HG02938 (cell line): ENCODE measurements around the gene VSX1.

Experiments
- ATAC-seq: cut with Tn5 transposase; IDR thresholded peaks from one replicate; pipeline ENCODE4 v1.9.1; 2021; ENCODE audit warnings: mild to moderate bottlenecking, moderate library complexity; ENCODE audit not compliant: unreplicated experiment

The VSX1 gene

DNA sequence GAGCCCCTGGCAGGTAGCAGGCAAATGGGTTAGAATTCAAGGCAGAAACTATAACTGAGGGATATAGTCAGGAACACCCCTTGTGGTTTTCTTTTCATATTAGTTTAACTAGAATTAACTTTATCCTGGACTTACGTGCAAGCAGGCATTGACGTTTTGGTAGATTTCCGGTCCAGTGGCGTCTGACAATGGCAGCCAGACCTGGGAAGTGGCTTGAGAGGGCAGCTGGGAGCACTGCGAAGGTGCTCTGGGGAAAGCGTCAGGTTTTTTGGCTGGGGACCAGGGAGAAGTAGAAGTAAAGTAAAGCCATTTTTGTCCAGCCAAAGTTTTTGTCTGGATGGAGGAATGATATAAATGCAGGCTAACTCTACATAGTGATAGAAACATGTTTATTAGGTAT is 15.6 kb downstream of the VSX1 start:
- no peak for ATAC-seq

DNA sequence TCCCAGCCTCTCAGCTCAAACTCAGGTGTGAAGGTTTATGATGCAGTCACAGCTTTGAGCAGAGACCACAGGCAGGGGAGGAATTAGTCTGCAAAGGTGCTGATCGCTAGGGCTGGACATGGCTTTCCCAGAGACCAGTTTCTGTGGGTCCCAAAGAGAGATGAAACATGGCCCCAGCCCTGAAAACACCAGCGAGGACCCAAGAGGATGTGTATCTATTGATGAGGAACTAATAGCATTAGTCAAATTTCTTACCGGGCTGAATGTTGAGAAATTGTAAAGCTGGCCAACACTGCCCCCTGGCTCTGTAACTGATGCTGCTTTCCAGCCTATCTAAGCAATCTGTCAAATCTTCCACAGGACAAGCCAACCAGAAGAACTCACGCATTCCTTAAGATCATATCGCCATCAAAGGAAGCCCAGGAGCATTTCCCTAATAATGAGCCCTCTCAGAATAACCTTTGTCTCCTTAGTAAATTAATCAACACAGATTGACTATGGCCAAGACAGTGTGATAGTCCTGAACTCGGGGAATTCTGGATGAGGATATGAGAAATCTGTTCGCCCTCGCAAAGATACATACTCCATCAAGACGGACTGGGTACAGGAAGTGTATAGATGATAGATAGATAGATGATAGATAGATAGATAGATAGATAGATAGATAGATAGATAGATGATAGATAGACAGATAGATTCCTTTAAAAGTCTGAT is 16.2 kb downstream of the VSX1 start:
- peak; percentile 79 for ATAC-seq

DNA sequence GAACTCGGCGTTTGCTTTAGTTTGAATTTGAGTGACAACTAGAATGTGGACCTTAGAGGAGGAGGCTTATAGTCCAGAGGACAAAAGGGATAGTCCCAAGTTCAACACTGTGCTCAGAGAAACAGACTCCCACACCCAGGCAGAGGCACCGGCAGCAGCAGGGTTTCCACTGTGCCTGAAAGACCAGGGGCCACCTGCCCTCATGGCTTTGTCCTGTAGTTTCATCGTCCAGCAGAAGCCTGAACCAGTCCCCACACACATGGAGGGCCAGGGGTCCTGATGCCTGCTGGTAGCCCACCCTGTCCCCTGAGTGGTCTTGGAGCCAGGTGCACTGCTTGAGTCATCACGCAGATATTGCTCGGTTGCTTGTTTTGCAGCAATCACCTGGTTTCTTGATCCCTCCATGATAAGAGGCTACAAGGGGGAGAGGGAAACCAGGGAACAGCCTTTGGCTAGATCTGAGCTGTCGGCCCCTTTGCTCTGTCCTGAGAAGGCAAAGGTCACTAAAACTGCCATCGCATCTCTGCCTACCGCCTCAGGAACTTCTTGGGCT is 16.8 kb downstream of the VSX1 start:
- ATAC-seq: no peak

DNA sequence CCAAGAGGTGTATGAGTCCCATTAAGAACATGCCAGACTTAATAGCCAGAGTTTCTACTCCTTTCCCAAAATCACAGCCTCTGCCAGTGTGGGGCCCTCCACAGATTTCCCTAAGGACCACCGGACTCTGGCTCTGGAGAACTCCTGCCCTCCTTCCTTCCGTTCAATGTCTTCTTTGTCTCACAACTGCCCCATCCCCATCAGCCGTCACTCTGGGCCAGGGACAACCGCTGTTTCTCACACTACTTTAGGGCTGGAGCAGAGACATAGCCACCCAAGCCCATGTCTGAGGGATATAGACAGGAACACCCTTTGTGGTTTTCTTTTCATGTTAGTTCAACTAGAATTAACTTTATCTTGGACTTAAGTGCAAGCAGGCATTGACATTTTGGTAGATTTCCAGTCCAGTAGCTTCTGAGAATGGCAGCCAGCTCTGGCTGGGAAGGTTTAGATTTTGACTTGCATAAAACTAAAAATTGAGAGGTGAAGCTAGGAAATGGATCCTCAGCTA is 17.3 kb downstream of the VSX1 start:
- no peak for ATAC-seq

DNA sequence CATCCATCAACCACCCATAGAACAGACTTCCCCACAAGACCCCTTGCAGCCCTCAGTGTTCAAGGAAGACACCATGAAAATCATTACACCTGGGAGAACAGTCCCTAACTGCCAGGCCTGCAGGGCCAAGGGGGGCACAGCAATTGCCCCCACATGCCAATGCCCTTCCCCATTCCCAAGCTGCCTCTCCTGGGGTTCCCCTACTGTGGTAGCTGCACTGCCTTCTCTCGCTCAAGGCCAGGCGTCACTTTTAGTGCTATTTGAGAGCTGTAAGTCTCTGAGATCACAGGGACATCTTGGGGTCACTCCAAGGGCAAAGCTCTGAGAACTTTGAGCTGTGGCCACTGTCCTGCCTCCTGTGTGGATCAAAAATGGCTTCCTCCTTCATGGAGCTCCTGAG is 18.0 kb downstream of the VSX1 start:
- ATAC-seq: no peak

DNA sequence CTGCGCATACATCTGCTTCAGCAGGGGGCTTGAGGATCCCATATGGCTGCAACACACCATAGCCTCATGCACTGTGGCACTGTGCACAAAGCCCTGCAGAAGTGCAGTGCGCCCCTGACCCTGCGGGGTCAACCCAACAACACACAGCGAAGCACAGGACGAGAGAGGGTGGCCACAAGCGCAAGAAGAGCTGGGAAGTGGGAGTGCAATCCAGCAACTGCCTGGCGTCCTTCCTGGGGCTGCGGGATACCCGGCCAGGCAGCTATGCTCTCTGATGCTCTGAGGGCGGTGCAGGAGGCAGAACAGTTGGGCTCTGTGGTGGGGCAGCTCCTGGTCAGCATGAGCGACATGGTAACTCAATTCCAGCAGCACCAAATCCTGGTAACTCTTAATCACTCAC is 18.4 kb downstream of the VSX1 start:
- ATAC-seq: no peak

DNA sequence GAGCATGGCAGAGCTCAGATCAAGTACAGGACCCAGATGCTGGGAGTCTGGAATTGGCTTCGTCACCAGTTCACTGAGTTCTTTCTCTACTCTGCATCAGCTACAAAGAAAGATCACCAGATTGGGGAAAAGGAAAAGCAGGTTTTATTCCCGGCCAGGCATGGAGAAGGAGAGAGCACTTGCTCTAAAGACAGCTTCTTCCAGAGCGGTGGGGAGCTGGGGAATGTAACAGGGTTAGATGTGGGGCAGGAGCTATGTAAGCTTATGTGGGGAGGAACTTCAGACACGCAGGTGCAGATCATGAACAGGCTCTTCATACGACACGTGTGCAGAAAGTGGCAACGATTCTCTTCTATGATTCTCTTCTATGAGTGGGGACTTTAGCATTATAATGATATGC is 19.1 kb downstream of the VSX1 start:
- no peak for ATAC-seq

DNA sequence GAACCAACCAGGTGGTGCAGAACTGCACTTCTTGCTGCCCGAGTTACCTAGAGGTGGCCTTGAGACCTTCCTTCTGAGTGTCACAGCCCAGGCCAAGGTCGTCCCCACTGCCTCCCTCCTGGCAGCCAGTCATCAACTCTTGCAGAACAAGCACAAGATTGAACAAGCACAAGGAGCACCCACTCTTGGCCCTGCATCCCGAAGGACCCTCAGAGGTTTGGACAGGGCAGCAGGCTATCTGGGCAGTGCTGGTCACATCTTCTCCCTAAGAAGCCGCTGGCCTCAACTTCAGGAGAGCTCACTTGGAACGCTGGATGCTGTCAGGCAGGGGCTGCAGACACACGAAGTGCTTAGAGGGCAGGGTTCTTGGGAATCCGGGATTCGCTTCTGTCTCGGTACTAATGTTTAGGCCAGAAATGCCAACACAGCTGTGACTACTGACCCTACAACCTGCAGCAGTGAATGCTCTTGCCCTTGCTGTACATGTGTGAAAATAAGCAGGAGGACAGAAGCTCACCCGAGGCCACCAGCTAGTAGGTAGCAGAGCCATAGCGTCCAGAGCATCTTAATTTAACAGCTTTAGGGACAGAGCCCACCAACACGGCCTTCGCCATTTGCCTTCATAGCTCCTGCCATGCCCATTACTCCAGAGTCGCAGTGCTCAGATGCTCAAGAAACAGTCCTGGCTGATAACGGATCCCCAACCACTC is 20.0 kb downstream of the VSX1 start:
- ATAC-seq: no peak

DNA sequence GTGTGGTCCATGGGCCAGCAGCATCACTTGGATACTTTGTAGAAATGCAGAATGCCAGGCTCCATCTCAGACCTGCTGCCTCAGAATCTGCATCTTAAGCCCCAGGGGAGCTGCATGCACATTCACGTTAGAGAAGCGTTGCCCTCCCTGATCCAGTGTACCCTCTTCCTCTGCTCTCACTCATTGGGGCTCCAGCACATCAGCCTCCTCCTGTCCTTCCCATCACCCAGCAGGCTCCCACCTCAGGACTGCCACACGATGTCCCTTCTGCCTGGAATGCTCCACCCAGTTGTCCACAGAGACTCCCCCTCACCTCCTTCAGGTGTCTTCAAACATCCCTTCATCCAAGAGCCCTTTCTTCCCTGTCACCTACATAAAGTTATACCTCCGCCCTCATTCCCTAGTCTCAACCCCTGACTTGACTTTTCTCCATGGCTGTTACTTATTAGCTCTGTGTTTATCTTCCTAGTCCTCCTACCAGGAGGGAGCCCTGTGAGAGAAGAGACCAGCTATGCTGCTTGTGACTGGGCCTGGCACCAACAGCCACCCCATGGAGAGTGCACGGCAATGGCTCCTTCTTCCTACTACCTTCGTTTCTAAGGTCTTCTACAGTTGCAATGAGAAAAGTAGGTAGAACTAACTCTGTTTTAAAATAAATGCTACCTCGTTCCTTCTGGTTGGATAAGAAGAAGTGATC is 20.7 kb downstream of the VSX1 start:
- ATAC-seq: no peak

DNA sequence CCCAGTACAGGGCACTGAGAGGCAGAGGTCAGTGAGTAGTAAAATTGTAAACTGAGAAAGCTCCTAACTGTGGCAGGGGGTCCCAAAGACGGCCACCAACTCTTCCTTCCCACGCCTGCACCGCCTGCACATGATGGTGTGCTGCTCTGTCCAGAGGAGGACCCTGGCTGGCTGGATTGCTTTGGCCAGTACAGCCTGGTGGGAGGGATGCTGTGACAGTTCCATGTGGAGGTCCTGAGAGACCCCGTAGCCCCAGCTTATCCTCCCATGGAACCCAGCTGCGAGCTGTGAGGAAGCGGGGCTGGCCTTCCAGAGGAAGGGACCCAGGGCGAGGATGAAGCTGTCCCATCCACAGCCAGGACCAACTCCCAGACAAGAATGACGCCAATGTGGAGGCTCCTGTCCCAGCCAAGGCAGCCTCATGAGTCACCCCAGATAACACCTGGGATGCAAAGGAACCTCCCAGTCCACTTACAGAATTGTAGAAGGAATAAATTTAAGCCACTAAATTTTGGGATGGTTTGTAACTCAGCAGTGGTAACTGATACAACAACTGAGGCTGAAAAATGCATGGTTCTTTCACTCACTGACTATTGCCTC is 22.0 kb downstream of the VSX1 start:
- no peak for ATAC-seq

DNA sequence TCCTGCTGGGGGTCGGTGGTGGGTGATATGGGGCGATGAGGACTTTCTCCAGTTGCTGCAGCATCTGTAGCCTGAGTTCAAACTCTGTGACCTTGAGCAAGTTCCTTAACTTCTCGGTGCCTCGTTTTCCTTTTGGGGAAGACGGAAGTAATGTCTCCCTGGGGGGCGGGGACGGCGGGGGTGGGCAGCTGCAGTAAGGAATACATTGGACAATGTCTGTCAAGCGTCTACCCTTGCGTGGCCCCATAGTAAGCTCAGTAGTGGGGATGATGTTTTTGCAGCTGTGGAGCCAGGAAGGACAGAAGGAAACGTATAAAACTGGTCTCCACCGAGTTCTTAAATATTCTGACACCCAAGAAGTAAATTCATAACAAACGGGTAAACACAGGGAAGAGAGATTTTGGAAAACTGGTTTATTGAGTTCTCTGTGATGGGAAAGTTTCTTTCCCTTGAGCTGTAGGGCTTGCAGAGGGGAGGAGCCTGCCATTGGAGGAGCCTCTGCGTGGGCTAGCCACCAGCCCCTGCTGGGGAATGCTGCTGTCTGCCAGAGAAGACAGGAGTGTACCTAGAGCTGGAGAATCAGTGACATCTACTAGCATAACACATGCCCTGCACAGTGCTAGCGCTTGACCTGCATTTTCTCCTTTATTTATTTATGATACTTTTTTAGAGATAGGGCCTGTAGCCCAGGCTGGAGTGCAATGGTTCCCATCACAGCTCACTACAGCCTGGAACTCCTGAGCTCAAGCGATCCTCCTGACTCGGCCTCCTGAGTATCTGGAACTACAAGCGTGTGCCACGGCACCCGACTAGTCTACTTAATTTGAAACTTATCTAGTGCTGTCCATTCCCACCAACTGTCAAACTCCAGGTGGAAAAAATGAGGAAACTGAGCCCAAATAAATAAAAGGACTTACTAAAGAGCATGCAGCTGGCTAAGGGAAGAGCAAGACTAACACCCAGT is 22.8 kb downstream of the VSX1 start:
- no peak for ATAC-seq

DNA sequence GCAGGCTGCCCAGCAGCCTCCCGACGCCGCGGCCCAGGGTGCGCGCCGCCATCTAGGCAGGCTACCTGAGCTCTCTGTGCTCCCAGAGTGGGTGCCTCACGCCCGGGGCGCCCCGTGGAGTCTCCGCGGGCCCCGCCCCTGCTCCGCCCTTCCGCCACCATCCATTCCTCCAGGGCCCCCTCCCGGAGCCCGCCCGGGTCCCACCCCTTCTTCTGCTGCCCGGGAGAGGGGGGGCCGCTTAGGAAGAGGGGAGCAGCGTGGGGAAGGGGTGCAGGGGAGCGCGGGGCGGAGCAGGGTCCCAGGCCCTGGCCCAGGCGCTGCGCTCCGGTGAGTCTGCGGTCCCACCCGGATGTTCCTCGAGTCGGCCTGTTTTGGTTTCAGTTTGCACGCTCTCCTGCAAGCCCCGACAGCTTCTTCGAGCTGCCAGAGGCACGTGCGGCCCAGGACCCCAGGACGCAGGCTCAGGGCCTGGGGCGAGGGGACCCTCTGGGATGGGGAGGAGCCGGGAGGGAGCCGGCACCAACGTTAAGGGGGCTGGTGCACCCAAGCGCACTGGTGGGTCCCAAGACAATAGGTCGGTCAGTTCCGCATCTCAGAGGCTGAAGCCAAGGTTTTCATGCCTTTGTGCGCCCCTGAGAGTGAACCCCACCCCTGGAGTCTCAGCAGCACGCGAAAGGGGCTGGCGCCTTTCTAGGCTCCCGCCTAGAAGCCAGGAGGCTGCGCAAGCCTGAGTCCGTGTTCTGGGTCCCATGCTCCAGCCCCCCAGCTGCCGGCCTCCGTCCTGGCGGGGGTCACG is 23.7 kb downstream of the VSX1 start, which contains the start of gene ACSS1:
Gene ACSS1 (minus strand): TSS at position 89 of the 796 bp plus-strand sequence. CDS start 37 bp downstream, at position 52.
- peak; percentile 65 for ATAC-seq

DNA sequence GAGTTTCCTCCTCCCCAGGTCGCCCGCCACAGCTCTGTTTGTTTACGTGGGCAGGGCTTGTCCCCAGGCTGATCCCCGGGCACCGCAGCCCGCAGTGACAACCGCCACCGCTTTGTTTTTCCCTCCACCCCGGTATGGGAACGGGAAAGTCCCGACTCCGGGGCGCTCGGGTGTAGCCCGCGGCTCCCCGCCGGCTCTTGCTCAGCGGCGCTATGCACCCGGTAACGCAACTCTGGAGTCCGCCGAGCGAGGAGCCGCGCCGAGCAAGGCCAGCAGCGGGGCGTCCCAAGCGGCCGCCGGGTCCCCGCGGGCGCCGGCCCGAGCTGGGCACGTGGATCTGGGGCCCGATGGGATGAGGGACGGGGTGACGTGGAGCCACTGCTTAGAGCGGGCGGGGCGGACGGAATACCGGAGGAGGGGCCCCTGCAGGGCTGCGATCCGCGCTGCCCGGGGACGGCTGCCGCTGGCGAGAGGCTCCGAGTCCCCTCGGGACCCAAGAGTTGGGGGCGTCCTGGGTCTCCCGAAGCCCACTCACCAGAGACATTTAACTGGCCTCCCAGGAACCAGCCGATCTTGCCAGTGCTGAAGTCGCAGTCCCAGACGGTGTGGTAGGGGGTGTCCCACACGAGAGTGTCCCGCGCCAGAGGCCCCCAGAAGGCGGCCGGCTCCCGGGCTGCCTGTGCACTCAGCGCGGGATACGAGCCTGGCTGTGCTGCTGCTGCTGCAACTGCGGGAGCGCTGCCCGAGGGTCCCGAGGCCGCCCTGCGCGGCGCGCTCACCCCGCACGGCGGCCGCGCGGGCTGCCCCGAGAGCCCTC is 24.5 kb downstream of the VSX1 start:
- ATAC-seq: peak; percentile 20

DNA sequence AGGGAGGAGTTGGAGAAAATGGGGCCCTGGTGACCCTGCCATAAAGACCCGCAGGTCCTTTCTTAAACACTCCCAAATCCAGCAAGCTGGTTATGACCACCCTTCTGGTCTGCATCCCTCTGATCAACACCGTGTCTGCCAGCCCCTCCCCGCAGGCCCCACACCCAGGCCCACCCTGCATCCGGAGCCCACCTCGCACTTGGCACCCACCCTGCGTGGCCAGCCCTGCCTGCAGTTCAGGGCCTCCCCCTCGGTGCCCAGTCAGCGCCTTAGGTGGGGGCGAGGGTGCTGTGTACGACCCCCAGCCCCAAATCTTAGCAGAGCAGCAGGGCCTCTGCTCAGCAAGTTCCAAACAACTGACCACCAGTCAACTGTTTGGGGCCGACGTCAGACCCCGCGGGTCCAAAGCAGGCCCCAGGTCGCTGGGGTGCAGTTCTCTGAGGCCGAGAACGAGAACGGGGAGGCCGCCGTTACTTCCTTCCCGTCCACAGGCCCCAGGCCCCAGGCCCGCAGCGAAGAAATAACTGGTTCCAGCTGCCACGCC is 25.2 kb downstream of the VSX1 start:
- ATAC-seq: peak; percentile 28

DNA sequence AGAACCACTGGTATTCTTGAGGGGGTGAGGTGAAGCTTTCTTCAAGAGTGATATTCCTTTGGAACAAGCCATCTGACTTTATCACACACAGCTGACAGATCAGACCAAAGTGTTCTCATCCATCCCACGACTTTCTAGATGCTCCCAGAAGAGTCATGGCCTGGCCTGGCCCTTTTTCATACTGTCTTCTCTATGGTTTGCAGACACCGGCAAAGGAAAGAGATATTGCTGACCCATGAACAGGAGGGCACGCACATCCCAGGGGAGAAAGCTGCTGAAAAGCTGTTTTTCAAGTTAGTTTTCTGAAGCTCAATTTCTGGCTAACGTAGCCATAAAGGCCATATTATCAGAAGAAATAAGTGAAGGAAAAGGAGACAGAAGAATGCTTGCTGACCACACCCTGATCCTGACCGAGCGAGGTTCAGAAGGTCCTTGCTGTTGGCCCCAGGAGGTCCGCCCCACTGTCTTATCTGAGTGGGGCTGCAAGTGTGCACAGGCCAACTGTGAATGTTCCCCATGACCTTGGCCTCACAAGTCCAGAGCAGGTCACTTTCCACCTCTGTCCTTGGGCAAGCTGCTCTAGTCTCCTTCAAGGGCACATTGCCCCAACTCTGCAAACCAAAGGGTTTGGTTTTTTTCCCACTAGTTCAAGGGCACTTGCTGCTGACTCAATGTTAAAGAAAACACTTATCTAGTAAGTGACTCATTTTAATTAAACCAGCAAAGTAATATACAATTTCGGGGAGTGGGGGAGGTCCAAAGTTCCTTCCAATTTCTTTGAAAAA is 26.0 kb downstream of the VSX1 start:
- no peak for ATAC-seq

DNA sequence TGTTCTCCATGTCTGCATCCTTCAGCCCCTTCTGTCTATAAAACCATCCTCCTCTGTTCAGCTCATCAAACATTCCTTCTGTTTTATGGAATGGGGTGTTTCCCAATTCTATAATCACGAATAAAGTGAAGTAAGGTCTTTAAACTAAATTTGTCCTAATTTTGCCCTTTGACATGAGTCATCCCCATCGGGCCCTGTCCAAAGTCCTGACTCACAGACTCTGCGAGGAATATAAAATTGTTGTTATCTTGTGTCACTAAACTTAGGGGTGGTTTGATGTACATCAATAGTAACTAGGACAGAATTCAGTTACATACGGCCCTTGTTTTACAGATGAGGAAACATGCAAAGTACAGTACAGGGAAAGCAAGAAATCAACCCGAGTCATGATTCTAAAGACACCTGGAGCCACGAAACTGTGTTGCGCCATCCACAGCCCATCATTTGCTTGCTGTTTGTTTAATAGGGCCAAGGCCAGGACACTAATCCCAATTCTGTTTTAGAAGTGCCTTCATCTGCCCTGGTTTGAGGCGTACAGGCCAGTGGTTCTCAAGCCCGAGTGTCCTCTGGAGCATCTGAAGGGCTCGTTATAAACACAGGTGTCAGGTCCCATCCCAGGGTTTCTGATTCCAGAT is 26.8 kb downstream of the VSX1 start:
- no peak for ATAC-seq
